ENCODE results near the gene KRTAP5-7.
"Not testable (repeated sequence)": the region's sequence is repeated elsewhere in the genome, so short reads cannot be mapped to it uniquely, and the experiment has no call there.

Gene KRTAP5-7

DNA sequence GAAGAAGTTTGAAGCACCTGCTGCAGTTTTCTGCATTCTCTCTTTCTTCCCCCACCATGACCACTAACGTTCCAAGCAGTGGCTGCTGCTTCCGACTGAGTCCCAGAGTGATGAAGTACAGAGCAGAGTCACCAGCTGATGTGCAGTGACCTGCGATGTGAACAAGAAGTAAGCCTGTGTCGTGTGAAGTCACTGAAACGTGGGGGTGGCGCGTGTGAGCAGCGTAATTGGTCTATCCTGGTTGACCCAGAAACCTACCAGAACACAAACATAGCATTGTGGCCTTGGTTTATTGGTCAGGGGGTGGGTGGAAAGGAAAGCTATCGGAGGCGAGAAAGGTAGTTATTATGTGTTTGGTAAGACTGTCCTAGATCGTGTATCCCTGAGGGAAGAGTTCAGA lies 3.5 kb downstream of the KRTAP5-7 start:
- H3K27ac ChIP-seq = no peak overlapping the region
- no peak for DNase-seq (ENCODE audit: low read depth, low spot score)

DNA sequence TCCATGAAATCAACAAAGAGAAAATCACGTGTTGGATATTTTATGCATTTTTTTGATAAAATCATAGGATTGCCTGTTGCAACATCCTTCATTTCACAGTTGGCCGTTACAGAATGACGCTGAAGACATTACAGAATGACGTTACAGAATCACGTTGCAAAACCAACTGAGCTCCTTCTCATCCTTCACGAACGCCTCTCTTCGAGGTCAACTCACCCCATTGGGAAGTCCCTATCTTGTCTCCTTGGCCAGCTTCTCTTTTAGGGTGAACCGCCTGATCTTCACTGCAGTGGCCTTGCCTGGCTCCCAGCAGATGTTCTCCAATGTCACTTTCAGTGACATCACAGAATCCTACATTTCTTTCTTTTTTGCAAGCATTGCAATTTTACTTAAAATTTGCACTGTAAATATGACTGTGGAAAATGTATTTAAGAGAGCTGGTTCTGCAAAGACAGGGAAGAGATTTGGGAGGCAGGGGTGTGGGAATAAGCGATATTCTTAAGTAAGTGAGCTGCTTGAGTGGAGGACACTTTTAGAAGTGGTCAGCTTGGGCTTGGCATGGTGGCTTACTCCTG lies 5.1 kb downstream of the KRTAP5-7 start:
- no peak for DNase-seq (ENCODE audit: low read depth, low spot score)
- no peak overlapping the region for H3K27ac ChIP-seq

DNA sequence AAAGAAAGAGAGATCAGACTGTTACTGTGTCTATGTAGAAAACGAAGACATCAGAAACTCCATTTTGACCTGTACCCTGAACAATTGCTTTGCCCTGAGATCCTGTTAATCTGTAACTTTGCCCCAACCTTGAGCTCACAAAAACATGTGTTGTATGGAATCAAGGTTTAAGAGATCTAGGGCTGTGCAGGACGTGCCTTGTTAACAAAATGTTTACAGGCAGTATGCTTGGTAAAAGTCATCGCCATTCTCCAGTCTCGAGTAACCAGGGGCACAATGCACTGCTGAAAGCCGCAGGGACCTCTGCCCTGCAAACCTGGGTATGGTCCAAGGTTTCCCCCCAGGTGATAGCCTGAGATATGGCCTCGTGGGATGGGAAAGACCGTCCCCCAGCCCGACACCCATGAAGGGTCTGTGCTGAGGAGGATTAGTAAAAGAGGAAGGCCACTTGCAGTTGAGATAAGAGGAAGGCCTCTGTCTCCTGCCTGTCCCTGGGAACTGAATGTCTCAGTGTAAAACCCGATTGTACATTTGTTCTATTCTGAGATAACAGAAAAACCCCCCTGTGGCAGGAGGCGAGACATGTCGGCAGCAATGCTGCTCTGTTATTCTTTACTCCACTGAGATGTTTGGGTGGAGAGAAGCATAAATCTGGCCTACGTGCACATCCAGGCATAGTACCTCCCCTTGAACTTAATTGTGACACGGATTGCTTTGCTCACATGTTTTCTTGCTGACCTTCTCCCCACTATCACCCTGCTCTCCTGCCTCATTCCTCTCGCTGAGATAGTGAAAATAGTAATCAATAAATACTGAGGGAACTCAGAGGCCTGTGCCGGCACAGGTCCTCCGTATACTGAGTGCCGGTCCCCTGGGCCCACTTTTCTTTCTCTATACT lies 7.9 kb downstream of the KRTAP5-7 start:
- H3K27ac ChIP-seq; DNase-seq (ENCODE audit: low read depth, low spot score): not testable (repeated sequence)

DNA sequence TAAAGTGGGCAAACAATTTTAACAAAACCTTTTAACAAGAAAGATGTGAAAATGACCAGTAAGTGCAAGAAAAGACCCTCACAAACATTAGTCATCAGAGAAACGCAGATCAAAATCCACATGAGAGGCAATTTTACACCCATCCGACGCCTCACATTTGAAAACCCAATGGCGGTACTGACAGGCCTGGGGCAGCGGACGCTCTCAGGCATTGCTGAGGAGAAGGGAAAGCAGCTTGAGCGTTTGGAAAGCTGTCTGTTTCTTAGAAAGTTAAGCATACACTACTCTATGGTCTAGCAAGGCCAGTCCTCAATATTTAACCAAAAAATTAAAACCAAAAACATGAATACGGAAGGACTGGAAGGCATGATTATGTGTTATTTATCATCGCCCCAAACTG lies 8.8 kb downstream of the KRTAP5-7 start:
- no peak overlapping the region for H3K27ac ChIP-seq
- DNase-seq (ENCODE audit: low read depth, low spot score) = no peak

DNA sequence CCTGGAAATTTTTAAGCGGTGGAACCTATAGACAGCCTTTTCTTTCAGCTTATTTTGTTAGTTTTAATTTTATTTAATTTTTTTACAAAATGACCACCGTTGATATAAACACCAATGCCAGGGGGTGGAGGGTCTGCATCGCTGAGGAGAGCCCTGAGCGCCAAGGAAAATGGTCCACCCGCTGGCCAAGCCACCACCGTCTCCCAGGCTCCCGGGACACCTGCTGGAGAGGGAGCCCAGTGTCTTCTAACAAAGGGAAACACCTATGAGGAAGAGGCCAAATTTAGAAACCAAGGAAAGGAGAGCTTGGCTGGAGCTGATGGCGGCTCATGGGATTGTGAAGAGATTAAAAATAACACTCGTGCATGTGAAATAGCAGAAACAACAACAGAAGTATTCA lies 10.5 kb downstream of the KRTAP5-7 start:
- H3K27ac ChIP-seq = no peak overlapping the region
- DNase-seq (ENCODE audit: low read depth, low spot score) = no peak

DNA sequence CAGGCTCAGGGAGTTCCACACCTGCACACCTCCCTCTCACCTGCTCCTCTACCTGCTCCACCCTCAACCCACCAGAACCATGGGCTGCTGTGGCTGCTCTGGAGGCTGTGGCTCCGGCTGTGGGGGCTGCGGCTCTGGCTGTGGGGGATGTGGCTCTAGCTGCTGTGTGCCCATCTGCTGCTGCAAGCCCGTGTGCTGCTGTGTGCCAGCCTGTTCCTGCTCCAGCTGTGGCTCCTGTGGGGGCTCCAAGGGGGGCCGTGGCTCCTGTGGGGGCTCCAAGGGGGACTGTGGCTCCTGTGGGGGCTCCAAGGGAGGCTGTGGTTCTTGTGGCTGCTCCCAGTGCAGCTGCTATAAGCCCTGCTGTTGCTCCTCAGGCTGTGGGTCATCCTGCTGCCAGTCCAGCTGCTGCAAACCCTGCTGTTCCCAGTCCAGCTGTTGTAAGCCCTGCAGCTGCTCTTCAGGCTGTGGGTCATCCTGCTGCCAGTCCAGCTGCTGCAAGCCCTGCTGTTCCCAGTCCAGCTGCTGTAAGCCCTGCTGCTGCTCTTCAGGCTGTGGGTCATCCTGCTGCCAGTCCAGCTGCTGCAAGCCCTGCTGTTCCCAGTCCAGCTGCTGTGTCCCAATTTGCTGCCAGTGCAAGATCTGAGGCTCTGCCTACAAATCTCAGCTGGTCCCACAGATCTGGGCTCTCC lies 11.1 kb downstream of the KRTAP5-7 start, which contains the start of gene KRTAP5-8:
Gene KRTAP5-8, plus strand, starts transcription at position 49 of the 689 bp plus-strand sequence. Its CDS starts 31 bp downstream, at position 80.
- not testable (repeated sequence) for DNase-seq (ENCODE audit: low read depth, low spot score); H3K27ac ChIP-seq

DNA sequence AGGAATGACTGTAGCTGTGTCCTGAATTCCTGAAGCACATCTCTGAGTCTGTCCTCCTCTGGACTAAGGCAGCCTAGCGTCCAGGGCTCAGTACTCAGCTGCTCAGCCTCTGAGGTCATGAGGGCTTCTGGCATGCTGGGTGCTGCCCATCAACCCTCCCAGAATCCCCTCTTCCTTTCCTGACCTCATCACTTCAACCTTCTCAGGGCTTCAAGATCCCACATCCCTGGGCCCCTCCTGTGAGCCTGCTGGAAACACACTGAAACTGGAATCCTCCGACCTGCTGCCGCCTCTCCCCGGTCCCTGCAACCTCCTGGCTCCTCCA lies 11.6 kb downstream of the KRTAP5-7 start:
- H3K27ac ChIP-seq = no peak overlapping the region

DNA sequence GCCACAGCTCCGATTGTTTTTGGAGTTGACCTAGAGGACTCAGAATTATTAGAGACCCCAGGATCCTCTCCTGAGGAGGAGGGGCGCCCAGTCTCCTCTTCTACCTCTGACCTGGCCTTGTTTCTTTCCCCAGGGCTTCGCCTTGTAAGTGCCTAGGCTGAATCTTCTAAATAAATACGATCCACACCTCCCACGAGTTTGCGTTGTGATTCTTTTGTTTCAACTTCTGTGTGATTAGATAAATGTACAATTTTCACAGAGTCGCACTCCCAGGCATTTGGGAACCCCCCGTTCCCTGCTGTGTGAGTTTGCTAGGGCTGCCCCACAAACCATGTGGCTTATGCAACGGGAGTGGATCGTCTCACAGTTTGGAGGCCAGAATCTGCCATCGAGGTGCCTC lies 11.9 kb downstream of the KRTAP5-7 start:
- no peak for DNase-seq (ENCODE audit: low read depth, low spot score)
- H3K27ac ChIP-seq = no peak overlapping the region

More for the DNA sequence above, 11.6 kb downstream of the KRTAP5-7 start:
- no peak for DNase-seq (ENCODE audit: low read depth, low spot score)

DNA sequence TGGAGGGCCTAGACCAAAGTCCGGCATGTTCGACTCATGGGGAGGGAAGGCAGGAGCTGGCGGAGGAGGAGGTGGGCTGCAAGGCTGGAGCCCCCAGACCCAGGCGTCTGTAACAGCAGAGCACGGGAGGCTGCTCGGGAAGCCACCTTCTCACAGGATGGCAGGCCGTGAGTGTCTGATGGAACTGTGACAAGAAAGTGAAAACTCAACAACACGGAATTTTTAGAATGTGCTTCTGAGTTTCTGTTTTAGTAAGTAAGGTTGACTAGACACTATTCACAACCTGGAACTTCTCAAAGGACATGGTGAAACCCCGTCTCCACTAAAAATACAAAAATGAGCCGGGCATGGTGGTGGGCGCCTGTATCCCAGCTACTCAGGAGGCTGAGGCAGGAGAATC lies 12.9 kb downstream of the KRTAP5-7 start:
- not testable (repeated sequence) for H3K27ac ChIP-seq; DNase-seq (ENCODE audit: low read depth, low spot score)

DNA sequence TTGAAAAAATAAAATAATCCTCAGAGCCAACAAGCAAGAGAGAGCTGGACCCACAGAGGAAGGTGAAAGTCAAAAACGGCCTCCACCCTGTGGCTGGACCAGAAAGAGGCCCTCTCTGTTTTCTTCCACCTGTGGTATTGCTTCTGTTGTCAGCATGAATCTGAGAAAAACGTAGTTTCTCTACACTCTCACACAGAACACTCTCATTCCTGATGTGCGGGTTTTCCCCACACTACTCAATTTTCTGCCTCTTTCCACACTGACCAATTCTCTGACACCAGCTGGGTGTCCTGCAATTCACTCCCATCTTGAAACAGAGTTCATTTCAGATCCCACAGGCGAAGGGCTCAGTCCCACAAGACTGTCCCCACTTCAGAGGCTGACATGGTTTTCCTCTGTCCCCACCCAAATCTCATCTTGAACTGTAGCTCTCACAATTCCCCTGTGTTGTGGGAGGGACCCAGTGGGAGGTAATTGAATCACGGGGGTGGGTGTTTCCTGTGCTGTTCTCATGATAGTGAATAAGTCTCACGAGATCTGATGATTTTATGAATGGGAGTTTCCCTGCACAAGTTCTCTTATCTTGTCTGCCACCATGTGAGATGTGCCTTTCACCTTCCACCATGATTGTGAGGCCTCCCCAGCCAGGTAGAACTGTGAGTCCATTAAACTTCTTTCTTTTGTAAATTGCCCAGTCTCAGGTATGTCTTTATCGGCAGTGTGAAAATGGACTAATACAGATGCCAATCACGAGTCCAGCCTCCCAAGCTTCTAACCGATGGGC lies 13.6 kb downstream of the KRTAP5-7 start:
- DNase-seq (ENCODE audit: low read depth, low spot score); H3K27ac ChIP-seq: not testable (repeated sequence)

DNA sequence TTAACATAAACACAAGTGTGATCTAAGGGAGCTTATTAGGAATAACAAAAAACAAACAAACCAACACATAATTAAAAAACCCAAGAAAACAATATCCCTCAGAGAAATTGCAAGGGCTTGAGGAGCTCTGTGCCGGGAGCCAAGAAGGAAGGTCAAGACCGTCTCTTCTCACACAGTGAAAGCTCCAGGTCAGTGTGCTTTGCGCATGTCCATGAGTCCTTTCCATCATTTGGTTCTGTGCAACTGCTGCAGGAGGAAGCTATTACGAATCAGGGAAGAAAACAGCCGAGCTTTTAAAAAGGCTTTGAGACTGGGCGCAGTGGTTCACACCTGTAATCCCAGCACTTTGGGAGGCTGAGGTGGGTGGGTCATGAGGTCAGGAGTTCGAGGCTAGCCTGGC lies 15.3 kb downstream of the KRTAP5-7 start:
- no peak overlapping the region for H3K27ac ChIP-seq
- no peak for DNase-seq (ENCODE audit: low read depth, low spot score)

DNA sequence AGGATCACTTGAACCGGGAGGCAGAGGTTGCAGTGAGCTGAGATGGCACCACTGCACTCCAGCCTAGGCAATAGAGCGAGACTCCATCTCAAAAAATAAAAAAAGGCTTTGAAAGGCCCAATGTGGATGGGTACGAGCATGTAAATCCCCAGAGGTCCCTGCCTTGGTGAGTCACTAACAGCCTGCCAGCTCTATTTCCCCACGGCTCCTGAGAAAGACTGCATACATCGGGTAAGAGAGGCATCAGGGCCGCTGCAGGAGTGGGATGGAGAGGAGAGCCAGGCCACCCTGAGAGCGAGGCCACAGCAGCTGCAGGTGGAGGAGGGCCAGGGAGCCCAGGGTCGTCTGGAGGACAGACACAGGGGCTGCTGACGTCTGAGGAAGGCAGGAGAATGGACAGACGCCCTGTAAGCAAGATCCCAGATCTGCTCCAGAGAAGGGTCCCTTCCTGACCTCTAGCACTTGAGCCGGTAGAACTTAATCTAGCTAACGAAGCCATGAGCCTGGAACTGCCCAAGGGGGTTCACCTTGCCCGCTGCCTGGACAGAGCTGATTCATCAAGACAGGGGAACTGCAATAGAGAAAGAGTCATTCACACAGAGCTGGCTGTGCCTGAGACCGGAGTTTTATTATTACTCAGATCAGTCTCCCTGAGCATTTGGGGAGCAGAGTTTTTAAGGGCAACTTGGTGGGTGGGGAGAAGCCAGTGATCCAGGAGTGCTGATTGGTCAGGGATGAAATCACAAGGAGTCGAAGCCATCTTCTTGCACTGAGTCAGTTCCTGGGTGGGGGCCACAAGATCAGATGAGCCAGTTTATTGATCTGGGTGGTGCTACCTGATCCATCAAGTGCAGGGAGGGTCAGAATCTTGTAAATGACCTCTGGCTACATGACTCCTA lies 16.1 kb downstream of the KRTAP5-7 start:
- no peak overlapping the region for H3K27ac ChIP-seq
- no peak for DNase-seq (ENCODE audit: low read depth, low spot score)

DNA sequence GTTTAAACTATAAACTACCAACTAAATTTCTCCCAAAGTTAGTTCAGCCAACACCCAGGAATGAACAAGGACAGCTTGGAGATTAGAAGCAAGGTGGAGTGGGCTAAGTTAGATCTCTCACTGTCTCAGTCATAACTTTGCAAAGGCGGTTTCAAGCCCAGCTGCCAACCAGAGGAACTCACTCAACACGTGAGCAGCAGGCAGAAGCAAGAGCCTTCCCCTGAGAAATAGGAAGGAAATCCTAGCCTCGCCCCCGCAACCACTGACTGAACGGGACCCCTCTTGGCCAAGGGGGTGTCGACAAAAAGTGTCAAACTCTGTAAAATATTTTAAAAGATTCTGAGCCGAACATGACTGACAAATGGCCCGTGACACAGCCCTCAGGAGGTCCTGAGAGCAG lies 16.8 kb downstream of the KRTAP5-7 start:
- H3K27ac ChIP-seq = no peak overlapping the region
- no peak for DNase-seq (ENCODE audit: low read depth, low spot score)

DNA sequence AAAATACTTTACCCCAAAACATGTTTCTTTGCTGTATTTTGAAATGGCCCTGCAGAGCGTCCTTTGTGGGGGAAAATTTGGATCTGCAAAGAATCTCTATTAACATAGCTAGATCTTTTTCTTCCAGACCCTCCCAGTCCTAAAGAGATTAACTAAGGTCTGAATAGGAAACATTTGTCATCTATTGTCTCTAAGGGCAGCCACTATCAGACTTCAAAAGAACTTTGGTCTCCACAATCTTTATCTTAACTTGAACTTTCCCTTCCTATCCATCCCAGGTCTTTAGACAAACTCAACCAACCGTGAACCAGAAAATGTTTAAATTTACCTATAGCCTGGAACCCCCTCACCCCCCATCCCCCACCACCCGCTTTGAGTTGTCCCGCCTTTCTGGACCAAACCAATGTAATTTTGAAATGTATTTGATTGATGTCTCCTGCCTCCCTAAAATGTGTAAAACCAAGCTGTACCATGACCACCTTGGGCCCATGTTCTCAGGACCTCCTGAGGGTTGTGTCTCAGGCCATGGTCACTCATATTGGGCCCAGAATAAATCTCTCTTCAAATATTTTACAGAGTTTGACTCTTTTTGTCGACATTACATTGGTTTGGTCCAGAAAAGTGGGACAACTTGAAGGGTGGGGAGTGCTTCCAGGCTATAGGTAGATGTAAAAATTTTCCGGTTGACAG lies 17.6 kb downstream of the KRTAP5-7 start:
- no peak overlapping the region for H3K27ac ChIP-seq
- no peak for DNase-seq (ENCODE audit: low read depth, low spot score)

DNA sequence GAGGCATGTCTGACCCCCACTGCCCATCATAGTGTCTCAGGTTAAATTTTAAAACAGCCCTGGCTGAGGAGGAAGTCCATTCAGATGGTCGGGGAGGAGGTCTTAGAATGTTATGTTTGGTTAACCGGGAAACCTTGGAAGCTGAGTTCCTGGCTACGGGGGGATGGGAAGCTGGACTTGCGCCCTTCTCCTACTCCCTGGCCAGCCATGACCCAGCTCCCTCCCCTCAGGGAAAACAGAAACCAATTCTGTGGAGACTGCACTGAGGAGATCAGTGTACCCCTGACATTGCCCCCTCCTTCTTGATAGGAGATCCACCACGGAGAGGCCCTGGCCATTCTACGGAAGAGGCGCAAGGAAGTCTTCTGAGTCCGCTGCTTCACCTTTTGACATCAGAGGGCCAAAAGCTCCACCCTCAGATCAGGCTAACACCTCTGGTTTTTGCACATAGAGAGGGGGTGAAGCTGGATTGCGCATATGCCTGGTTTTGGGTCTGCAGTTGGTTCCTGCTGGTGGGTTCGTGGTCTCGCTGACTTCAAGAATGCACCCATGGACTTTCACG lies 18.4 kb downstream of the KRTAP5-7 start:
- DNase-seq (ENCODE audit: low read depth, low spot score) = no peak
- H3K27ac ChIP-seq = no peak overlapping the region

DNA sequence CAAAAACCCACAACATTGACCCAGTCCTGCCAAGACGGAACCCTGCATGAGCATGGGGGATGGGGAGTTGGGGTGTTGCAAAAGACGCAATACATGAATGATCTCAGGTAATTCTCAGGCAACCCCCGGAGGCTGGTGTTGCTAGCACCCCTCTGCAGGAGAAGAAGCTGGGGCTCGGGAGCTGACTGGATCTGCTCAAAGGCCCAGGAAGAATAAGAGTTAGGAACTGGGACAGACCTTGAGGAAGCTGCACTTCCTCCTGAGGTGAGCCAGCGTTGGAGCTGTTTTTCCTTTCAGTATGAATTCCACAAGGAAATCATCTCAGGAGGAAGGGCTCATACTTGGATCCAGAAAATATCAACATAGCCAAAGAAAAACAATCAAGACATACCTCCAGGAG lies 21.1 kb downstream of the KRTAP5-7 start, which contains the start of gene KRTAP5-9:
Gene KRTAP5-9, plus strand, starts transcription at position 301 of the 400 bp plus-strand sequence. CDS start 238 bp downstream, outside the sequence.
- no peak within 1 kb of the TSS for H3K27ac ChIP-seq
- no peak for DNase-seq (ENCODE audit: low read depth, low spot score)

DNA sequence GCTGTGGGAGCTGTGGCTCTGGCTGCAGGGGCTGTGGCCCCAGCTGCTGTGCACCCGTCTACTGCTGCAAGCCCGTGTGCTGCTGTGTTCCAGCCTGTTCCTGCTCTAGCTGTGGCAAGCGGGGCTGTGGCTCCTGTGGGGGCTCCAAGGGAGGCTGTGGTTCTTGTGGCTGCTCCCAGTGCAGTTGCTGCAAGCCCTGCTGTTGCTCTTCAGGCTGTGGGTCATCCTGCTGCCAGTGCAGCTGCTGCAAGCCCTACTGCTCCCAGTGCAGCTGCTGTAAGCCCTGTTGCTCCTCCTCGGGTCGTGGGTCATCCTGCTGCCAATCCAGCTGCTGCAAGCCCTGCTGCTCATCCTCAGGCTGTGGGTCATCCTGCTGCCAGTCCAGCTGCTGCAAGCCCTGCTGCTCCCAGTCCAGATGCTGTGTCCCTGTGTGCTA lies 21.7 kb downstream of the KRTAP5-7 start:
- DNase-seq (ENCODE audit: low read depth, low spot score) = no peak
- H3K27ac ChIP-seq = no peak overlapping the region

DNA sequence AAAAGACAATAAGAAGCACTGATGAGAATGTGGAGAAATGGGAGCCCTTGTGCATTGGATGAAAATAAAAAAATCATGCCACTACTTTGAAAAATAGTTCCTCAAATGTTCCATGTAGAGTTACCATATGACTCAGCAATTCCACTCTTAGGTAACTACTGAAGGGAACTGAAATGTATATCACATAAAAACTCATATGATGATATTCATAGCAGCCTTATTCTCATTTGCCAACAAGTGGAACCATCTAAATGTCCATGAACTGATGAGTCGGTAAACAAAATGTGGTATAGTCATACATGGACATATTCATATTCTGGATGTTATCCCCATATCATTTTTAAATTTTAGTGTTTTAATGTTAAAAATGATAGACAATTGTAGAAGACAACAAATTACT lies 24.6 kb downstream of the KRTAP5-7 start:
- H3K27ac ChIP-seq = no peak overlapping the region
- no peak for DNase-seq (ENCODE audit: low read depth, low spot score)
